22Rv1 (cell line): ENCODE measurements around the gene FRS2.
"Not testable (repeated sequence)": the region's sequence is repeated elsewhere in the genome, so short reads cannot be mapped to it uniquely, and the experiment has no call there.

Experiments
- H3K27ac ChIP-seq: fragments of 450-650 bp; 2 replicates; pipeline ENCODE4 v1.5.1; 2017
- CTCF ChIP-seq: fragments of 450-650 bp; IDR thresholded peaks from 2 replicates; pipeline ENCODE4 v1.5.1; 2017; ENCODE audit warnings: mild to moderate bottlenecking
- ZFX ChIP-seq: fragments of 450-650 bp; IDR thresholded peaks from 2 replicates; pipeline ENCODE4 v1.6.1; 2017; ENCODE audit warnings: antibody characterized with exemption, borderline replicate concordance

FRS2 gene

GRCh38 chr12:69442894-69443293, 27.3 kb upstream of the FRS2 start:
- H3K27ac ChIP-seq = no peak overlapping the region
- TF ChIP-seq ZFX (no peak), CTCF (no peak)

GRCh38 chr12:69443916-69444315, 26.3 kb upstream of the FRS2 start:
- H3K27ac ChIP-seq = no peak overlapping the region
- TF ChIP-seq ZFX (no peak), CTCF (no peak)

GRCh38 chr12:69447892-69448291, 22.3 kb upstream of the FRS2 start:
- TF ChIP-seq CTCF (no peak), ZFX (no peak)

GRCh38 chr12:69452598-69453132, 17.5 kb upstream of the FRS2 start:
- H3K27ac ChIP-seq = not testable (repeated sequence)

More at GRCh38 chr12:69447892-69448291, 22.3 kb upstream of the FRS2 start:
- no peak overlapping the region for H3K27ac ChIP-seq

GRCh38 chr12:69456239-69456638, 13.9 kb upstream of the FRS2 start:
- TF ChIP-seq ZFX = no peak
- TF ChIP-seq CTCF = no peak
- H3K27ac ChIP-seq = no peak overlapping the region

GRCh38 chr12:69457433-69457832, 12.8 kb upstream of the FRS2 start:
- H3K27ac ChIP-seq = no peak overlapping the region
- no peak for TF ChIP-seq ZFX
- no peak for TF ChIP-seq CTCF

- TF ChIP-seq CTCF = no peak
- TF ChIP-seq ZFX = no peak
- H3K27ac ChIP-seq = no peak overlapping the region
These were observed 10.7 kb upstream of the FRS2 start for GRCh38 chr12:69459477-69459876.

GRCh38 chr12:69464428-69464827, 5.8 kb upstream of the FRS2 start:
- no peak overlapping the region for H3K27ac ChIP-seq
- TF ChIP-seq CTCF (no peak), ZFX (no peak)
